Esophagus squamous epithelium (tissue), 4 donors: ENCODE data around the gene ARID2.

Experiments used
- CTCF ChIP-seq, 6 experiments: fragments of 450-650 bp in 4 of 6; fragments of 200-600 bp in 2 of 6; sonication (generic) in 2 of 6; IDR thresholded peaks; one replicate each; pipeline ENCODE4 v1.5.1; 2016 to 2019; ENCODE audit warnings: antibody characterized with exemption in 6 of 6, mild to moderate bottlenecking in 4 of 6, moderate library complexity in 4 of 6
- POLR2A ChIP-seq, 4 donors: fragments of 450-650 bp; IDR thresholded peaks; one replicate each; pipeline ENCODE4 v1.6.1; 2017; ENCODE audit warnings: antibody characterized with exemption in 4 of 4, mild to moderate bottlenecking in 4 of 4, moderate library complexity in 3 of 4

GRCh38 chr12:45866299-45866698 is 136.8 kb downstream of the ARID2 start:
- no peak for TF ChIP-seq CTCF (IDR thresholded peaks at IDR 0.05)
- TF ChIP-seq POLR2A (IDR thresholded peaks at IDR 0.05): no peak
